Measurements from ENCODE around the gene LENG8.
"Not testable (repeated sequence)": the region's sequence is repeated elsewhere in the genome, so short reads cannot be mapped to it uniquely, and the experiment has no call there.

LENG8 gene

DNA sequence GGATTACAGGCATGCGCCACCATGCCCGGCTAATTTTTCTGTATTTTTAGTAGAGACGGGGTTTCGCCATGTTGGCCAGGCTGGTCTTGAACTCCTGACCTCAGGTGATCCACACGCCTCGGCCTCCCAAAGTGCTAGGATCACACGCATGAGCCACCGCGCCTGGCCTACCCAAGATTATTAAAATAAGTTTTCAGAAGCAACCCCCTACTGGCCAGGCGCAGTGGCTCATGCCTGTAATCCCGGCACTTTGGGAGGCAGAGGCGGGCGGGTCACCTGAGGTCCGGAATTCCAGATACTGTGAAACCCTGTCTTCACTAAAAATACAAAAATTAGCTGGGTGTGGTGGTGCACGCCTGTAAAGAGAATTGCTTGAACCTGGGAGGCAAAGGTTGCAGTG lies 2.6 kb upstream of the LENG8 start:
- not testable (repeated sequence) for FAIRE-seq

DNA sequence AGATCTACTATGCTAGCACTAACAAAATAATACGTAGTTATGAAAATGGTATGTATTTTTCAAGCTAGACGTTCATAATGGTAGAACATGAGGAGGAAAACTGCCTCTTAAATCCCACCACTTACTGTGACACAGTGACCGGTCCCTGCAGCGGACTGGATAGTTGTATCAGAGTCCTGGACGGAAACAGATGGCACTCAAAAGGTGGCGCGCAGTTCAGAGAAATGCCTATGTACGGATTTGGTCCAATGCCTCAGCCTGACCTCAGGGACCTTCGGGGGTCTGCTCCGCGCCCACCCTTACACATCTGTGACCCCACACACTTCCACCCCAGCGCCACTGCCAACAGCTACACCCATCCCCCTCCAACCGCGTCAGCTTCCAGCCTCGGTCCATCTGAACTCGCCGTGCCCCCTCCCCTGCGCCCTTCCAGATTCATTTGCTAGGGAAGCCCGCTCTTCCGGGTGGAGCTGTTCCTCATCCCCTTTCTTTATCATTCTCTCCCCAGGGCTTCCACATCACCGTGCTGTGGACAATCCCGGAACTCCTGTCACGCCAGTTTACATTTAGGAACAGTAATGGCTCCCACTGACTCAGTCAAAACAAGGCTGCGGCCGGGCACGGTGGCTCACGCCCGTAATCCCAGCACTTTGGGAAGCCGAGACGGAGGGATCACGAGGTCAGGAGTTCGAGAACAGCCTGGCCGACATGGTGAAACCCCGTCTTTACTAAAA lies 792 bp upstream of the LENG8 start:
- FAIRE-seq: no peak

DNA sequence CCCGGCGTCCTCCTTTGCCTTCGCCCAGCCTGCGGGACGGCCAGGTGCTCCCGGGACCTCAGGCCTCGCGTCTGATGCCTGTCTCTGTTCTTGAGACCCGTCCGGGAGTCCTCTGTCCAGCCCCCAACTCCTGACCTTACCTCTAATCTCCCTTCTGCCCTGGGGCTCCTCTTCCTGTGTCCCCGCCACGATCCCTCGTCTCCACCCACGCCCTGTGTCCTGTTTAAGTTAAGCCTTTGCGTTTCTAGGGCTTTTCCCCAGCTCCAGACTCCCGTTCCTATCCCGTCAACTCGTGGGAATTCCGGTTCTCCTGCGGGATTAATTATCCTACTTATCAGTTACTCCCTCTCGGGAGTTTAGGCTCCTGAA lies 686 bp downstream of the LENG8 start:
- FAIRE-seq: no peak

DNA sequence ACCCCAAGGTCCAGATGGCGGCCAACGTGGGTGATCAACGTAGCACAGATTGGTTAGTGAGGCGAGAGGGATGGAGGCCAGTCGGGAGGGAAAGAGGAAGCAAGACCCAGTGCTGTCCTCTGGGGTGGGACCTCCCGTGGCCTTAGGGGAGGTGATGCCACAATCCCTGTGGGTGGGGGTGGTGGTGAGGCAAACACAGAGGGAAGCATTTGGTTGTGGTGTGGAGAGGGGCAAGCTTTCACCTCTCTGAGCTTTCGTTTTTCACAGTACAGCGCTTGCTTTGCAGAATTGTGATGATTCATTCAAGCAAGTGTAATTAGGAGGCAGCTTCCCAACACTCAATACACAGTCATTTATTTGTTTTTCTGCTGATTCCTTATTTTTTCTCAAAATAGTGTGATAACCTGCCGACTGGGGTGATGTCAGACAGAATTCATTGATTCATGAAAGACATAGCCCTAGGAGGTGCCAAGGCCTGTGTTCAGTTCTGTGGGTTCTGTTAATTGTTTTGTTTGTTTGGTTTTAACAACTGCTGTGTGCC lies 2.4 kb downstream of the LENG8 start:
- no peak for FAIRE-seq

DNA sequence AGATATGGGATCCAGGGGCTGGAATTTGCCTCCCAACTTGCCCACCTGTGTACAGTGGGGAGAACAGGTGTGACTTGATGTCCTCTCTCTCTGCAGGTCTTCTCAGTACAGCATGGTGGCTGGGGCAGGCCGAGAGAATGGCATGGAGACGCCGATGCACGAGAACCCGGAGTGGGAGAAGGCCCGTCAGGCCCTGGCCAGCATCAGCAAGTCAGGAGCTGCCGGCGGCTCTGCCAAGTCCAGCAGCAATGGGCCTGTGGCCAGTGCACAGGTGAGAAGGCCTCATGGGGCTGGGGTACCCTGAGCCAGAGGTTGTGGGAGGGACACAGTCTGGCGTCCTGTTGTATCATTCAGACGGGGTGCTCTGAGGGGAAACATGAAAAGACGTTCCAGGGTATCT lies 3.0 kb downstream of the LENG8 start:
- no peak for FAIRE-seq

DNA sequence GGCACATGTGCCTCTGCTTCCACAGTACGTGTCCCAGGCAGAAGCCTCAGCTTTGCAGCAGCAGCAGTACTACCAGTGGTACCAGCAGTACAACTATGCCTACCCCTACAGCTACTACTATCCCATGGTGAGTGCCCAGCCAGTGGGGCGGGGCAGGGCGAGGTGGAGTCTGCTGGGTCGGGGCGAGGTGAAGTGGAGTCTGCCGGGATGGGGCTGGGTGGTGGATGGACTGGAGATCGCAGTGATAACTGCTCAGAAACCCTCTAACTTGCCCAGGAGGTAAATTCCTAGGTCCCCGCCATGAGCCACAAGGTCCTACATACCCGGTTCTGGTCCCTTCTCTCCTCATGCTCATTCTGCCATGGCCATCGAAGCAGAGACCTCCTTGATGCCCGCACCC lies 3.6 kb downstream of the LENG8 start:
- no peak for FAIRE-seq

DNA sequence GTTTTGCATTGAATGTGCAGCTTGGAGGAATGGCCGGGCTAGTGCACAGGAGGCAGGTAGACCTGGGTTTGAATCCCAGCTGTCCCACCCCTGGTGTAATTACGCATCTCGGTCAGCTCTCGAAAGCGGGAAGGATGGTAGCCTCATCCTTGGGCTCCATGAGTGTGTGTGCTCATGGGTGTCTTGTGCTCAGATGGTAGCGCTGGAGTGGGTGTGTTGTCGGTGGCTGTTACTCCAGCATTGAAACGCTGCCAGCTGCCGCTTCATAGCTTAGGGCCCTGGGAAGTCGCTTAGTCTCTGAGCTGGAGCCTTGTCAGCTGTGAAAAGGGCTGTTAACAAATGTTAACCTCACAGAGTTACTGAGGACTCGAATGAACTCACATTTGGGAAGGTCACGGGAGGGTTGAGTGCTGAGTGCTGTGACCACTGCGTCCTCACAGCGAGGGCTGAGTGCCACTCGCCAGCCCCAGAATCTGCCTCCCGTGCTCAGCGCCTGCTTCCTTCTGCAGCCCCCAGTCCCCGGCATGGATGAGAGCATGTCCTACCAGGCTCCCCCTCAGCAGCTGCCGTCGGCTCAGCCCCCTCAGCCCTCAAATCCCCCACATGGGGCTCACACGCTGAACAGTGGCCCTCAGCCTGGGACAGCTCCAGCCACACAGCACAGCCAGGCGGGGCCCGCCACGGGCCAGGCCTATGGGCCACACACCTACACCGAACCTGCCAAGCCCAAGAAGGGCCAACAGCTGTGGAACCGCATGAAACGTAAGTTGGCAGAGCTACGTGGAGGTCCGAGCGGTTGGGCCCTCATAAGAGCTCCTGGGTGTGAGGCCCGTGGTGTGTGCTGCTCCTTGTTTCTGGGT lies 5.2 kb downstream of the LENG8 start:
- no peak for FAIRE-seq

DNA sequence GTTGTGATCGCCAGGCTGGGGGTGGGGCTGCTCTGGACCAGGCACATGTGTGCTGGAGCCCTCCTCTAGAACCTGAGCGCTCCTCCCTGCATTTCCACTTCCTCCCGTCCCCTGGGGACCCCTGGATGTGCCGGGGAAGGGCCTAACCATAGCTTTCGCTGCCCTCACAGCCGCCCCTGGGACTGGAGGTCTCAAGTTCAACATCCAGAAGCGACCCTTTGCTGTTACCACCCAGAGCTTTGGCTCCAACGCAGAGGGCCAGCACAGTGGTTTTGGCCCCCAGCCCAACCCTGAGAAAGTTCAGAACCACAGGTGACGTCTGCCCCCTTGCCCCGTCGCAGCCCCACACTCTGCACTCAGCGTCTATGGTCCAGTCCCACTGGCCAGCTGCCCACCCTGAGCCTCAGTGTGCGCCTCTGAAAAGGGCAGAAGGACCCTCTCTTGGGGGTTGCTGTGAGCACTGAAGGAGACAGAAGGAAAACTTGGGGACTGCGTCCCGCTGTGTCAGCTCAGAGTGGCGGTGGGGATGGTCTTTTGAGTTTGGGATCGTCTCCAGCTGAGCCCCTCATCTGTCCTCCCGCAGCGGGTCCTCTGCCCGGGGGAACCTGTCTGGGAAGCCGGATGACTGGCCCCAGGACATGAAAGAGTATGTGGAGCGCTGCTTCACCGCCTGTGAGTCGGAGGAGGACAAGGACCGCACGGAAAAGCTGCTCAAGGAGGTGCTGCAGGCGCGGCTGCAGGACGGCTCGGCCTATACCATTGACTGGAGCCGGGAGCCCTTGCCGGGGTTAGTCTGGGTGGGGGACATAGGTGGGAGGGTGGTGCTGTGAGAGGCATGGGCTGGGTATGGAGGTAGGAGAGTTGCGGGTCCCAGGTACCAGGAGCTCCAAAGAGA lies 6.0 kb downstream of the LENG8 start:
- no peak for FAIRE-seq

DNA sequence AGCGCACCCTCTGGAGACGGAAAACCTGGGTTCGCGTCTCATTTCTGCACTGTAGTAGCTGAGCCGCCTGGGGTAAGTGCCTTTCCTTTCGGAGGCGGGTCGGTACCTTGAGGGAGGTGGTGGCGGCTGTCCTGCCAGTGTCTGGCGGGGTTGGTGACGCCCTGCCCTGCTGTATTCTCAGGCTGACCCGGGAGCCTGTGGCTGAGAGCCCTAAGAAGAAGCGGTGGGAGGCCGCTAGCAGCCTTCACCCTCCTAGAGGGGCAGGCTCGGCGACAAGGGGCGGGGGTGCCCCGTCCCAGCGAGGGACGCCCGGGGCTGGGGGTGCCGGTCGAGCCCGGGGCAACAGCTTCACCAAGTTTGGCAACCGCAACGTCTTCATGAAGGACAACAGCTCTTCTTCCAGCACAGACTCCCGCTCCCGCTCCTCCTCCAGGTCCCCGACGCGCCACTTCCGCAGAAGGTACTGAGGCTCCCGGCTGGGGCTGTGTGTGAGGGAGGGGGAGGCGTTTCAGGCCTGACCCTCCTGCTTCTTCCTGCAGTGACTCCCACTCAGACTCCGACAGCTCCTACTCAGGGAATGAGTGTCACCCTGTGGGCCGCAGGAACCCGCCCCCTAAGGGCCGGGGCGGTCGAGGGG lies 6.9 kb downstream of the LENG8 start:
- no peak for FAIRE-seq

DNA sequence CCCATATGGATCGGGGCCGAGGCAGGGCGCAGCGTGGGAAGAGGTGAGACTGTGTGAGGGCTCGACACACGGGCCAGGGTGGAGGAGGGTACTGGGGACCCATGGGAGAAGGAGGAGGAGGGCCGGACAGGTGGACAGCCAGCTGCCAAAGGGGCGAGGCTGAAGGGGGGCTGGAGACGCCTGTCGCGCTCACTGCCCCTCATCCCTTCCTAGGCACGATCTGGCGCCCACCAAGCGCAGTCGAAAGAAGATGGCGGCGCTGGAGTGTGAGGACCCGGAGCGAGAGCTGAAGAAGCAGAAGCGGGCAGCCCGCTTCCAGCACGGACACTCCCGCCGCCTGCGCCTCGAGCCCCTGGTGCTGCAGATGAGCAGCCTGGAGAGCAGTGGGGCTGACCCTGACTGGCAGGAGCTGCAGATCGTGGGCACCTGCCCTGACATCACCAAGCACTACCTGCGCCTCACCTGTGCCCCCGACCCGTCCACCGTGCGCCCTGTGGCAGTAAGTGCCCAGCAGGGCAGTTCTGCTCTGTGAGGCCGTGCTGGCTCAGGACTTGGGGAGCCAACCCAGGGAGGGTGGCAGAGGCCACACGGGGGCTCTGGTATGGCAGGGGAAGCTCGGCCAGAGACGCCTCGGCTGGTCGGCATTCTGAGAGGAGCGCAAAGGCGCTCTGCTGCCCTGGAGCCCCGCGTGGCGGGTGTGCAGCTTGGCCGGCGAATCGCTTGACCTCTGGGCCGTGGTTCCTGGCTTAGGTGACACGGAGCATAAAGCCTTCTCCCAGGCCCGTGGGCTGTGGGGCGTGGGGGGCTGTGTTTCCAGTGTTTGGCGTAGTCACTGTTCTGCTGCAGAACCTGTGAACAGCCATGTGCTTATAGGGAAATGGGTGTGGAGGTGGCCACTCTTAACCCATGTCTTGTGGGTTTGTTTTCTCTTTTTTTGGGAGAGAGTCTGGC lies 7.7 kb downstream of the LENG8 start:
- FAIRE-seq: no peak

DNA sequence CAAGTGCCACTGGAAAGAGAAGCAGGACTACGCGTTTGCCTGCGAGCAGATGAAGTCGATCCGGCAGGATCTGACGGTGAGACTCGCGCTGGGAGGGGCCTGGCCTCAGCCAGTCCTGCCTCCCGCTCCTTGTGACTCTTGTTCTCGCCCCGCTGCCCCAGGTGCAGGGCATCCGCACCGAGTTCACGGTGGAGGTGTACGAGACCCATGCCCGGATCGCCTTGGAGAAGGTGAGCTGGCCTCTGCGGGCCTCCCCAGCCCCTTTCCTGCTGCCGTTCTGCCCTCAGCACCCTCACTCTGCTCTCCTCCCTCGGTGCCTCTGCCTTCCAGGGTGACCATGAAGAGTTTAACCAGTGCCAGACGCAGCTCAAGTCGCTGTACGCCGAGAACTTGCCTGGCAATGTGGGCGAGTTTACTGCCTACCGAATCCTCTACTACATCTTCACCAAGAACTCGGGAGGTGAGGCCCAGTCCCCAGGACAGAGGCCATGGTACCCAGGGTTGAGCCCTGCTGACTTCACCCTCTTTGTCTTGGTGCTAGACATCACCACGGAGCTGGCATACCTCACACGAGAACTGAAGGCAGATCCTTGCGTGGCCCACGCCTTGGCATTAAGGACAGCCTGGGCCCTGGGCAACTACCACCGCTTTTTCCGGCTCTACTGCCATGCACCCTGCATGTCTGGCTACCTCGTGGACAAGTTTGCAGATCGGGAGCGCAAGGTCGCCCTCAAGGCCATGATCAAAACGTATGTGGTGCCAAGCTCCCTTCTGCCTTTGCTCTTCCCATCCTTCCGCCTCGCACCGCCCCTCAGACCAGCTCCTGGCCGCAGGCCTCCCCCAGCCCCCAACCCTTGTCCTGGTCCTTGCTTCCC lies 9.0 kb downstream of the LENG8 start:
- FAIRE-seq: no peak

DNA sequence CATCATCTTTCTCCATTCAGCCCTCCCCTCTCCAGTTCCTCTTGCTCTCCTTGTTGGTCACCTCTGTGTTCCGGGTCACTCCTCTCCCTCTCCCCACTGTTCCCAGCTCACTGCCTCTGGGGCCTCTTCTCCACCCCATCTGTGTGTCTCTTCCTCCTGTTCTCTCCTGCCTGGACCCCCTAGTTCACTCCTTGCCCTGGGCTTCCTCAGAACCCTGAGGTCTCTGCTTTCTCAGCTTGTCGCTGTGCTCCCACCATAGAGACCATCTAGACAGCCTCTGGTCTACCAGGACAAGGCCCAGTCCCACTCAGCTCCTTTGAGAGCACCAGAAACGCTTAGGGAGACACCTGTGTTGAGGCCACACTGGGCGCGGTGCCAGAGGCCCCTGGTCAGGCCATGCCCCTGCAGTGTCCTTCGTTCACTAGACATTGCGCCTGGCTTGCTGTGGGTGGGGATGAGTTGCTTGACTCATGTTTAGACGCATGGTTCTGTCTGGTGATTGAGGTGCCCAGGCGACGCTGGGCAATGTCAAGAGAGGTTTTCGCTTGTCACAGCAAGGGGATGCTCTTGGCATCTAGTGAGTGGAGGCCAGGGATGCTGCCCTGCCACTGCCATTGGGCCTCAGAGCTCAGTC lies 9.8 kb downstream of the LENG8 start:
- no peak for FAIRE-seq

DNA sequence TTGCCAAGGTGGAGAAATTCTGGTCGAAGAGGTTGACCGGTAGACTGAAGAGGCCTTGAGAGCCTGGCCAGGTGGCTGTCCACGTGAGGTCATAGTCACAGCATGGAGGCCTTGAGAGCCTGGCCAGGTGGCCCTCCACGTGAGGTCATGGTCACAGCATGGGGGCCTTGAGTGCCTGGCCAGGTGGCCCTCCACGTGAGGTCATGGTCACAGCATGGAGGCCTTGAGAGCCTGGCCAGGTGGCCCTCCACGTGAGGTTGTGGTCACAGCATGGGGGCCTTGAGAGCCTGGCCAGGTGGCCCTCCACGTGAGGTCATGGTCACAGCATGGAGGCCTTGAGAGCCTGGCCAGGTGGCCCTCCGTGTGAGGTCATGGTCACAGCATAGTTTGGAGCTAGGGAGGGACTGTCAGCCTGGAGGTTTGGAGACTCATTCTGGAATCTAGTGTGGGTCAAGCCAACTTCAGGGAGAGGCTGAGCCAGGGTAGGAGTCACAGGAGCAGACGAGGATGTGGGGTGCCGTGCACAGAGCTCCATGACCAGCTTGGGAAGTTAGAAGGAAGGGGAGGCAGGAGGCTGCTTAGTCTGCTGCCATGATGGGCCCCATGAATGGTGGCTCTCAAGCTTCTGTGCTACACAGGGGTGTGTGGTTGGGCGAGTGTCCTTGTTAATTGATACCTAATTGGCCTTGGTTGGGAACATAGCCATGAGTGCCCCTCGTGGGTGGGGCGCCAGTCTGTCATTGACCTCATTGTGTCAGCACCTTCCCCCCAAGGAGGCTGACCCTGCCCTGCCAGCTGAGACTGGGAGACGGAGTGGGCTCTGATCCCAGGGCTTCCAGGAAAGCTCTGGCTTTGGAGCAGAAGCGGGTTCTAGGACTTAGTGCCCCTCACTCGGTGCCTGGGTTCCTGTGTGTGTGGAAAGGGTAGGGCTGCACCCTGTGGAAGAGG lies 10.6 kb downstream of the LENG8 start:
- FAIRE-seq: no peak

DNA sequence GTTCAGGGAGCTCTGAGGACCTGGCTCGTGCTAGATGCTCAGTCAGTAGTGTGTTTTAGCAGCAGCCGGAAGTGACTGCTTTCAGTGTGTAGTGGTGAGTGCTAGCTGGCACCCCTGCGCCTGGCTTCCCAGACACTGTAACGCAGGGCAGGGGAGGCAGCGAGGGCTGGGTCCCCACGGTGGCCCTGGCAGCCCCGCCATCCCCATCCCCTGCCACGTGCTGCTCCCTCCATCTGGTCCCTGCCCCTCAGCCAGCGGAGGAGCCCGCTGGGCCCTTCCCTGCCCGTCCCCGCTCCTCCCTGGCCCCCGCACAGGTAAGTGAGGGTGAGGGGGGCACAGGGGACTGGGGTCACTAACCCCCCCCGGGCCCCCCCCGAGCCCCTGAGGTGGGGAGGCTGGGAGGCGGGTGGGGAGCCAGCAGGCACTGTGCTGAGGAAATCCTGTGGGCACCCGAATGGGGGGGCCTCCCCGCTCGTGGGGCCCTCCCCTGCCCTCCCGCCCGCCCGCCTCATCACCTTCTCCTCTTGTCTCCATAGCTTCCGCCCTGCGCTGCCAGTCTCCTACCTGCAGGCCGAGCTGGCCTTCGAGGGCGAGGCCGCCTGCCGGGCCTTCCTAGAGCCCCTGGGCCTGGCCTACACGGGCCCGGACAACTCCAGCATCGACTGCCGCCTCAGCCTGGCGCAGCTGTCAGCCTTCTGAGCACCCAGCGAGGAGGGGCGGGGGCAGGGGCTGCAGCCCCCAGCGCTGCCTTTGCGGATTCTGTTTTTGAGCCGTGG lies 11.4 kb downstream of the LENG8 start:
- FAIRE-seq: no peak

DNA sequence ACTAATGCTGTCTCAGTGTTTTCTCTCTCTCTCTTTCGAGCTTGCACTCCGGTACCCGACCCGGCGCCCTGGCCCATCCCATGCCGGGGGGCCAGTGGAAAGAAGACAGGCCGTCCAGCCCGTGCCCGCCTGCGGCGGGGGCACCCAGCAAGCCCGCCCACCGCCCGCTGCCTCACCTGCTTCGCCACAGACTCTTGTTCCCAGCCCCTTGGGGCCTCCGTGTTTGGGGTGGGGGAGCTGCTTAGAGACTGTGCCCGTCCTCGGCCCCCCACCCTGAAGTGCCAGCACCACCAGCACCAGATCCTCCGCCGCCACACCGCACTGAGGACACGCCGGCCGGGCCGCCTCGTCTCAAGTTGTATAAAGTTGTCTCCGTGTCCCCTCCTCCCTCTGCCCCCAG lies 12.2 kb downstream of the LENG8 start:
- no peak for FAIRE-seq

DNA sequence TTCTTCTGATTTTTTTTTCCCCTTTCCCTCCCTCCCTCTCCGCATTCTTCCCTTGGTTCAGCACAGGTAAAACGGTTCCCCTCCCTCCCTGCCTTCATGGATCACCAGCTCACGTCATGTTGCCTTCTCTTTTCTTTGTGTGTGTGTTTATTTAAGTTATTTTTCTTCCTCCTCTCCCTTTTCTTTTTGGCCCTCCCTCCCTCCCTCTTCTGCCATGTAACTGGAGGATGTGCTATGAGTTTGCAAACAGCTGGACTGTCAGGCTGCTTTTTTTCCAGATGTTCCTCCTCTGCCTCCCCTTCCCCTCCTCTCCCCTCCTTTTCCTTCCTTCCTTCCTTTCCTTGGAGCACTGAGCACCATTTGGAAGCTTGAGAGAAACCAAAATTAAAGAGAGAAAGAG lies 12.6 kb downstream of the LENG8 start:
- FAIRE-seq: no peak

DNA sequence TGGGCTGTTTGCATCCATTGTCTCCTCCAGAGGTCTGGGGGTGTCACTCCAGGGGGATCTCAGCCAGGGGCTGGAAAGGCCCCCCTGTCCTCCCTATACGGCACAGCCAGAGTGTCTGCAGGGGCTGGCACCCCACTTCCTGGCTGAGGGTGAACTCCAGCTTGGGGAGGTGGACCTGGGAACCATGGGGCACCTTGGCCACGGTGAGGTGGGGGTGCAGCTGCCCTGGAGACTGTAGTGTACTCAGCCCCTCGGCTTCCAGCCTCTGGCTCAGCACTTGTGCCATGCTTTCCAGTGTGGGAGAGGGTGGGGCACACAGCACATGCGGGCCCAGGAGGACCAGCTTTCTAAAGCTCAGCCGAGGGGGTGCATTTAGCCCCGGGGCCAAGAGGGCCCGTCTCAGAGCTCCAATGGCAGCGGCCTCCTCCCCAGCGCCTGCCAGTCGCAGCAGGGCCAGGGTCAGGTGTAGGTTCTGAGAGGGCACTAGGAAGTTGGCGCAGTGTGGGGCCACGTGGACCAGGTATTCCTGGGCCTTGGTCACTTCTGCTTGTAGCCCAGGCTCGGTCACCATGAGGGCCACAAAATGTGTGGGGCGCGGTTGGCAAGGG lies 13.2 kb downstream of the LENG8 start:
- no peak for FAIRE-seq
